Astrocyte (in vitro differentiated cells and primary cell): ENCODE data around the gene RALGPS2. TPM values are rescaled to one million over a fixed set of nuclear protein-coding genes. Genes with fewer than 3 reads are reported as not detected.

Experiments
- DNase-seq: peaks from one replicate; pipeline ENCODE4 v3.0.0-alpha.2; 2010; ENCODE audit warnings: low read depth
- FAIRE-seq: peaks from 2 replicates; lab custom pipeline; 2011; peaks lifted over from hg19 to GRCh38; lab: Jason Lieb, UNC
- H2AFZ ChIP-seq: 2 replicates; pipeline ENCODE4 v1.6.0; 2012; ENCODE audit warnings: low read depth, low read length, inconsistent platforms
- H3K27ac ChIP-seq: 2 replicates; pipeline ENCODE4 v1.5.1; 2011; ENCODE audit warnings: low read depth, low read length, inconsistent platforms
- H3K27me3 ChIP-seq: 2 replicates; pipeline ENCODE4 v1.6.0; 2011; ENCODE audit warnings: low read length, inconsistent platforms; ENCODE audit not compliant: insufficient read depth
- H3K36me3 ChIP-seq: 2 replicates; pipeline ENCODE4 v1.5.1; 2011; ENCODE audit warnings: low read length, inconsistent platforms; ENCODE audit not compliant: insufficient read depth
- H3K4me1 ChIP-seq: 2 replicates; pipeline ENCODE4 v1.5.1; 2011; ENCODE audit warnings: low read length, inconsistent platforms; ENCODE audit not compliant: insufficient read depth
- H3K4me2 ChIP-seq: 2 replicates; pipeline ENCODE4 v1.6.0; 2012; ENCODE audit warnings: low read length, inconsistent platforms
- H3K4me3 ChIP-seq: 2 replicates; pipeline ENCODE4 v1.5.1; 2011; ENCODE audit warnings: low read depth, mild to moderate bottlenecking, low read length, inconsistent platforms; ENCODE audit not compliant: insufficient read depth
- H3K79me2 ChIP-seq: 2 replicates; pipeline ENCODE4 v1.6.0; 2012; ENCODE audit warnings: mild to moderate bottlenecking, low read length, inconsistent platforms; ENCODE audit not compliant: insufficient read depth
- H3K9ac ChIP-seq: 2 replicates; pipeline ENCODE4 v1.6.0; 2012; ENCODE audit warnings: mild to moderate bottlenecking, low read length, inconsistent platforms
- H3K9me3 ChIP-seq: 2 replicates; pipeline ENCODE4 v1.5.1; 2012; ENCODE audit warnings: low read depth, mild to moderate bottlenecking, low read length, inconsistent platforms; ENCODE audit not compliant: insufficient read depth
- H4K20me1 ChIP-seq: 2 replicates; pipeline ENCODE4 v1.6.0; 2012; ENCODE audit warnings: low read length, inconsistent platforms; ENCODE audit not compliant: insufficient read depth
- H3K27ac Mint-ChIP-seq: one replicate; pipeline ENCODE4 v1.8.0; 2021; ENCODE audit warnings: mild to moderate bottlenecking, mixed read lengths; ENCODE audit not compliant: unreplicated experiment
- H3K27me3 Mint-ChIP-seq: one replicate; pipeline ENCODE4 v1.8.0; 2021; ENCODE audit warnings: low read depth, mixed read lengths; ENCODE audit not compliant: unreplicated experiment
- H3K36me3 Mint-ChIP-seq: one replicate; pipeline ENCODE4 v1.8.0; 2021; ENCODE audit warnings: low read depth, mixed read lengths; ENCODE audit not compliant: unreplicated experiment
- H3K4me1 Mint-ChIP-seq: one replicate; pipeline ENCODE4 v1.8.0; 2021; ENCODE audit warnings: low read depth, mixed read lengths; ENCODE audit not compliant: unreplicated experiment
- H3K4me3 Mint-ChIP-seq: one replicate; pipeline ENCODE4 v1.8.0; 2021; ENCODE audit warnings: mild to moderate bottlenecking, moderate library complexity, mixed read lengths; ENCODE audit not compliant: unreplicated experiment
- H3K9me3 Mint-ChIP-seq: one replicate; pipeline ENCODE4 v1.8.0; 2021; ENCODE audit warnings: mild to moderate bottlenecking, mixed read lengths; ENCODE audit not compliant: unreplicated experiment
- EZH2 ChIP-seq: IDR thresholded peaks from 2 replicates; pipeline ENCODE4 v1.6.1; 2012; ENCODE audit warnings: mild to moderate bottlenecking, low read length, inconsistent platforms; ENCODE audit not compliant: insufficient read depth
- total RNA-seq: library from RNA; stranded (reverse); gene quantifications from 2 replicates; pipeline ENCODE4 v1.2.1, GENCODE V29; 2021
- TF ChIP-seq, protein P1 (sequence below): IDR thresholded peaks from 2 replicates; pipeline ENCODE4 v1.5.1; 2011; ENCODE audit warnings: low read depth, mild to moderate bottlenecking, inconsistent platforms, low read length, moderate library complexity; ENCODE audit not compliant: insufficient read depth

Gene RALGPS2
- total RNA-seq, 1 donor from 2014 or later, result 33.6 TPM

DNA sequence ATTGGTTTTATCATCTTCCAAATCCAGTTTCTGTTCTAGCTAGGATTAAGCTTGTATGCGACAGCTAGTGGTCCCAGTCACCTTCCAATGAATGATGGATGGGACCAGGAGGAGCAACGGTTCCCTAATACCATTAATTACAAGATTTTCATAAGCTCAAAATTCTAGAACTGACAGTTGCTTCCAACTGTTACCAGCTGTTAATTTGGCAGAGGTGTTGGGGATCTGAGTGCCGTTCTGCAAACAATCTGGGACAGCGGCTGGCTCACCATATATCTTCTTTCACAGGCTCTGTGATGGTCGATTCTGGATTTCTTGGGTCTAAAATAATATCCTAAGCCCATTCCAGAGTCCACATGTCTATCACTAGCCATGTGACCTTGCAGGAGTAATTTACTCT, 34.5 kb upstream of the RALGPS2 start:
- no peaks in the 10 kb centered on the region for H4K20me1 ChIP-seq
- no peak overlapping the region for H3K27ac Mint-ChIP-seq
- no peak overlapping the region for H2AFZ ChIP-seq
- H3K9ac ChIP-seq, result no peak overlapping the region
- no peaks in the 10 kb centered on the region for H3K27me3 ChIP-seq
- H3K4me3 Mint-ChIP-seq, result no peak overlapping the region
- H3K9me3 ChIP-seq, result no peaks in the 10 kb centered on the region
- H3K4me1 ChIP-seq, result no peaks in the 10 kb centered on the region
- H3K4me1 Mint-ChIP-seq, result no peaks in the 10 kb centered on the region
- no peaks in the 10 kb centered on the region for H3K36me3 Mint-ChIP-seq
- H3K27me3 Mint-ChIP-seq, result no peaks in the 10 kb centered on the region
- no peak overlapping the region for H3K4me3 ChIP-seq
- no peak overlapping the region for H3K4me2 ChIP-seq
- no peaks in the 10 kb centered on the region for H3K36me3 ChIP-seq
- no peak for TF ChIP-seq EZH2
- TF ChIP-seq, protein P1, sequence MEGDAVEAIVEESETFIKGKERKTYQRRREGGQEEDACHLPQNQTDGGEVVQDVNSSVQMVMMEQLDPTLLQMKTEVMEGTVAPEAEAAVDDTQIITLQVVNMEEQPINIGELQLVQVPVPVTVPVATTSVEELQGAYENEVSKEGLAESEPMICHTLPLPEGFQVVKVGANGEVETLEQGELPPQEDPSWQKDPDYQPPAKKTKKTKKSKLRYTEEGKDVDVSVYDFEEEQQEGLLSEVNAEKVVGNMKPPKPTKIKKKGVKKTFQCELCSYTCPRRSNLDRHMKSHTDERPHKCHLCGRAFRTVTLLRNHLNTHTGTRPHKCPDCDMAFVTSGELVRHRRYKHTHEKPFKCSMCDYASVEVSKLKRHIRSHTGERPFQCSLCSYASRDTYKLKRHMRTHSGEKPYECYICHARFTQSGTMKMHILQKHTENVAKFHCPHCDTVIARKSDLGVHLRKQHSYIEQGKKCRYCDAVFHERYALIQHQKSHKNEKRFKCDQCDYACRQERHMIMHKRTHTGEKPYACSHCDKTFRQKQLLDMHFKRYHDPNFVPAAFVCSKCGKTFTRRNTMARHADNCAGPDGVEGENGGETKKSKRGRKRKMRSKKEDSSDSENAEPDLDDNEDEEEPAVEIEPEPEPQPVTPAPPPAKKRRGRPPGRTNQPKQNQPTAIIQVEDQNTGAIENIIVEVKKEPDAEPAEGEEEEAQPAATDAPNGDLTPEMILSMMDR, result no peak
- no peaks in the 10 kb centered on the region for H3K79me2 ChIP-seq
- H3K9me3 Mint-ChIP-seq, result no peaks in the 10 kb centered on the region
- DNase-seq (no peak), FAIRE-seq (peak; percentile 29)
- H3K27ac ChIP-seq, result no peak overlapping the region

DNA sequence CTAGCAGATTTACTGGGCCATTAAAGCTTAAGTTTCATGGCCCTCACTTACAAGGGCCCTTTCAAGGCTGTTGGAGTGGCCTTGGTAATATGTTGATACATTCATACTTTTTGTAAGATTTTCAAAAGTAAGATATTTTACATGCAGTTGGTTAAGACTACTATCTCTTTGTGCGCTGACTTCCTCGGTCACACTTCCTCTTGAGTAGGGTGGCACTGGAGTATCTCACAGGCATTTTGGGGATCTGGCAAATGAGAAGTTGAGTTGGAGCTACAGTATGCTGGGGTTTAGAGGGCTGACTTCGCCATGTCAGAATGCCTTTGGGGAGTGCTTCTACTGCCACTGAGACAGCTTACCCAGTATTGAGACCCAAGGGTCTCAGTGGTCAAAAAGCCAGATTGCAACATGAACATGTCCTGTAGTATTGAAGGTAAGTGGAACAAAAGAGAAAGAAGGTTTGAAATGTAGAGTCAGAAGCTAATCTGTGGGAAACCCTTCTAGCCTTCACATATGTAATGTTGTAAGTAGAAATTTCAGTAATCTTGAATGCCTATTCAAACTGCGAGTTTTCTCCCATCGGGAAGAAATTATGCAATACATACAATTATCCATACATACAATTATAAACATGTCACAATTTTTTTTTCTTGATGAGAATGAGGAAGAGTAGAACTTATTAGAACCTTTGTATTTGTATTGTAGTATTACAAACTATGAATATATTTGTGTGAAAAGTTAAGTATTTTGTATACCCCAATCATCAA, 32.3 kb upstream of the RALGPS2 start:
- H3K9me3 Mint-ChIP-seq, result no peaks in the 10 kb centered on the region
- H3K36me3 Mint-ChIP-seq, result no peaks in the 10 kb centered on the region
- no peaks in the 10 kb centered on the region for H3K4me1 Mint-ChIP-seq
- no peaks in the 10 kb centered on the region for H3K27me3 Mint-ChIP-seq
- DNase-seq, result no peak
- Histone ChIP-seq H3K27ac (no peak overlapping the region), H3K4me2 (no peak overlapping the region), H3K9ac (no peak overlapping the region), H3K79me2 (no peaks in the 10 kb centered on the region), H3K4me1 (no peaks in the 10 kb centered on the region), H3K27me3 (no peaks in the 10 kb centered on the region), H3K4me3 (no peak overlapping the region), H3K36me3 (no peaks in the 10 kb centered on the region), H4K20me1 (no peaks in the 10 kb centered on the region), H2AFZ (no peak overlapping the region), H3K9me3 (no peaks in the 10 kb centered on the region)
- TF ChIP-seq, protein P1, result no peak
- no peak for TF ChIP-seq EZH2
- H3K4me3 Mint-ChIP-seq, result no peak overlapping the region
- no peak overlapping the region for H3K27ac Mint-ChIP-seq
- FAIRE-seq, result no peak

DNA sequence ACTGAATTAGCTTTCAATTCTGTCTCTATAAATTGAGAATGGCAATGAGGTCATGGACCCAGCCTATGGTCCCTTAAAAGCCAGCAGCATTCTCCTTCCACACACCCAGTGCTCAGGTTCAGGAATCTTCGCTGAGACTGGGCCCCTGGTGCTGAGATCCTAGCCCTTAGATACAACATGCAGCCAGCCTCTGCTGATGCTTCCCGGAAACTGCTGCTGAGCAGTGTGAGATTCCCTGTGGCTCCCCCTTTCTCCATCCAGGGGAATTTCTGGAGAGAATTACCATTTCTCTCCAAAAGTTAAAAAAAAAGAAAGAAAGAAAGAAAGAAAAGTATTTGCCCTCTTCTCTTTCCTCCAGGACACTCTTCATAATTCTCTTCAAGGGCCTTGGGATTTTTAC, 31.7 kb upstream of the RALGPS2 start:
- no peaks in the 10 kb centered on the region for H3K4me1 Mint-ChIP-seq
- FAIRE-seq (no peak), DNase-seq (no peak)
- H3K27ac ChIP-seq, result no peak overlapping the region
- no peaks in the 10 kb centered on the region for H3K27me3 Mint-ChIP-seq
- no peak overlapping the region for H3K9ac ChIP-seq
- H3K4me2 ChIP-seq, result no peak overlapping the region
- H3K27ac Mint-ChIP-seq, result no peak overlapping the region
- no peaks in the 10 kb centered on the region for H3K36me3 Mint-ChIP-seq
- no peaks in the 10 kb centered on the region for H3K36me3 ChIP-seq
- no peaks in the 10 kb centered on the region for H3K79me2 ChIP-seq
- H3K9me3 Mint-ChIP-seq, result no peaks in the 10 kb centered on the region
- H3K27me3 ChIP-seq, result no peaks in the 10 kb centered on the region
- no peaks in the 10 kb centered on the region for H3K9me3 ChIP-seq
- no peaks in the 10 kb centered on the region for H3K4me1 ChIP-seq
- no peak overlapping the region for H3K4me3 Mint-ChIP-seq
- H3K4me3 ChIP-seq, result no peak overlapping the region
- TF ChIP-seq, protein P1, result peak; percentile 26
- TF ChIP-seq EZH2, result no peak
- no peak overlapping the region for H2AFZ ChIP-seq
- no peaks in the 10 kb centered on the region for H4K20me1 ChIP-seq
